Measurements from ENCODE around the gene XCL1. TPM values are rescaled to one million over a fixed set of nuclear protein-coding genes. Genes with fewer than 3 reads are reported as not detected.

The XCL1 gene
- total RNA-seq, 1 experiment from 2014 or later = not detected

GRCh38 chr1:168607872-168608428, 31.5 kb downstream of the XCL1 start:
- no peaks in the 10 kb centered on the region for H3K27me3 ChIP-seq (replicated peaks; ENCODE audit: insufficient read depth, low read depth, low read length, poor library complexity)
- TF ChIP-seq CTCF (conservative IDR thresholded peaks at IDR 0.05; ENCODE audit: low read depth, low read length) (no peak), EZH2 (IDR thresholded peaks at IDR 0.05; ENCODE audit: borderline replicate concordance, low read depth, low read length, poor library complexity, severe bottlenecking) (no peak)
- H3K4me1 ChIP-seq (ENCODE audit: insufficient read depth, low read length, poor library complexity, severe bottlenecking) = peaks cover 5% of the 10 kb centered on the region
- ChIA-PET CTCF (no interaction called here), POLR2A (ENCODE audit: low non-redundant PET) (no interaction called here)
- H3K27ac ChIP-seq (ENCODE audit: low read depth, low read length, poor library complexity, severe bottlenecking) = no peak overlapping the region
- H3K4me3 ChIP-seq (ENCODE audit: low read depth, low read length, poor library complexity, severe bottlenecking) = no peak overlapping the region
- DNase-seq (ENCODE audit: low spot score) = no peak
- no peaks in the 10 kb centered on the region for H3K36me3 ChIP-seq (ENCODE audit: insufficient read depth, low read length, poor library complexity, severe bottlenecking)
- intact Hi-C loops (cut with micrococcal nuclease; ENCODE audit: unreplicated experiment) = loop anchor here (10.0 kb wide), 3 partner anchors 497 to 1097 kb away; partner anchors contain the start of gene ATP1B1
- no TSS peak for BruUV-seq (replicated peaks)
- H3K9me3 ChIP-seq (ENCODE audit: low read depth, low read length, poor library complexity, severe bottlenecking) = no peaks in the 10 kb centered on the region

GRCh38 chr1:168608796-168609715, 32.7 kb downstream of the XCL1 start:
- peaks cover 16% of the 10 kb centered on the region for H3K4me1 ChIP-seq (ENCODE audit: insufficient read depth, low read length, poor library complexity, severe bottlenecking)
- no peaks in the 10 kb centered on the region for H3K27me3 ChIP-seq (replicated peaks; ENCODE audit: insufficient read depth, low read depth, low read length, poor library complexity)
- ChIA-PET CTCF (no interaction called here), POLR2A (ENCODE audit: low non-redundant PET) (interaction anchor here (0.7 kb wide), 1 partner anchor 166 kb away, joined by 4 read pairs; no protein-coding TSS in a partner anchor)
- DNase-seq (ENCODE audit: low spot score) = no peak
- no TSS peak for BruUV-seq (replicated peaks)
- no peak for TF ChIP-seq CTCF (conservative IDR thresholded peaks at IDR 0.05; ENCODE audit: low read depth, low read length)
- no peak for TF ChIP-seq EZH2 (IDR thresholded peaks at IDR 0.05; ENCODE audit: borderline replicate concordance, low read depth, low read length, poor library complexity, severe bottlenecking)
- no peaks in the 10 kb centered on the region for H3K9me3 ChIP-seq (ENCODE audit: low read depth, low read length, poor library complexity, severe bottlenecking)
- no peak overlapping the region for H3K4me3 ChIP-seq (ENCODE audit: low read depth, low read length, poor library complexity, severe bottlenecking)
- intact Hi-C loops (cut with micrococcal nuclease; ENCODE audit: unreplicated experiment) = loop anchor here (10.0 kb wide), 3 partner anchors 496 to 1096 kb away; partner anchors contain the start of gene ATP1B1
- H3K36me3 ChIP-seq (ENCODE audit: insufficient read depth, low read length, poor library complexity, severe bottlenecking) = no peaks in the 10 kb centered on the region
- H3K27ac ChIP-seq (ENCODE audit: low read depth, low read length, poor library complexity, severe bottlenecking) = no peak overlapping the region

- Histone ChIP-seq H3K27me3 (replicated peaks; ENCODE audit: insufficient read depth, low read depth, low read length, poor library complexity) (no peaks in the 10 kb centered on the region), H3K4me3 (ENCODE audit: low read depth, low read length, poor library complexity, severe bottlenecking) (no peak overlapping the region), H3K27ac (ENCODE audit: low read depth, low read length, poor library complexity, severe bottlenecking) (no peak overlapping the region), H3K9me3 (ENCODE audit: low read depth, low read length, poor library complexity, severe bottlenecking) (no peaks in the 10 kb centered on the region), H3K36me3 (ENCODE audit: insufficient read depth, low read length, poor library complexity, severe bottlenecking) (no peaks in the 10 kb centered on the region), H3K4me1 (ENCODE audit: insufficient read depth, low read length, poor library complexity, severe bottlenecking) (peaks cover 18% of the 10 kb centered on the region)
- ChIA-PET POLR2A (ENCODE audit: low non-redundant PET) (interaction anchor here (0.6 to 0.7 kb wide), 2 partner anchors 167 to 523 kb away, joined by 4 read pairs; no protein-coding TSS in a partner anchor), CTCF (interaction anchor here (1.0 kb wide), 1 partner anchor 738 kb away, joined by 4 read pairs; no protein-coding TSS in a partner anchor)
- BruUV-seq (replicated peaks) = no TSS peak
- intact Hi-C loops (cut with micrococcal nuclease; ENCODE audit: unreplicated experiment) = loop anchor here (10.0 kb wide), 3 partner anchors 495 to 1095 kb away; partner anchors contain the start of gene ATP1B1
- DNase-seq (ENCODE audit: low spot score) = no peak
- TF ChIP-seq EZH2 (IDR thresholded peaks at IDR 0.05; ENCODE audit: borderline replicate concordance, low read depth, low read length, poor library complexity, severe bottlenecking) (no peak), CTCF (conservative IDR thresholded peaks at IDR 0.05; ENCODE audit: low read depth, low read length) (0 out of 2 replicates have a peak, but pooled peaks have one; percentile 23)
Measured at GRCh38 chr1:168609741-168610510, 33.5 kb downstream of the XCL1 start.

Measured in A673 (cell line).